Astrocyte of the cerebellum (primary cell): ENCODE measurements around the gene CABP2.
"Not testable (repeated sequence)": the region's sequence is repeated elsewhere in the genome, so short reads cannot be mapped to it uniquely, and the experiment has no call there.

ENCODE experiments used
- DNase-seq: peaks from one replicate; pipeline ENCODE4 v3.0.0-alpha.2; 2011; ENCODE audit warnings: low read depth
- H3K4me3 ChIP-seq: 2 replicates; pipeline ENCODE4 v1.5.1; 2011; ENCODE audit warnings: mild to moderate bottlenecking, low read depth, low read length, moderate library complexity
- in situ Hi-C: cut with HindIII; loops from 2 replicates; pipeline ENCODE4 v1.10.0; 2017; ENCODE audit warnings: low sequenced_read_pairs
- TF ChIP-seq, protein P1 (sequence below): IDR thresholded peaks from 2 replicates; pipeline ENCODE4 v1.5.1; 2012; ENCODE audit warnings: low read length, low read depth, moderate library complexity, mild to moderate bottlenecking; ENCODE audit errors: missing control alignments

Gene CABP2

GRCh38 chr11:67491276-67492068 is 31.8 kb downstream of the CABP2 start:
- no peak overlapping the region for H3K4me3 ChIP-seq
- in situ Hi-C loops = no loop called here
- no peak for DNase-seq
- TF ChIP-seq, protein P1, sequence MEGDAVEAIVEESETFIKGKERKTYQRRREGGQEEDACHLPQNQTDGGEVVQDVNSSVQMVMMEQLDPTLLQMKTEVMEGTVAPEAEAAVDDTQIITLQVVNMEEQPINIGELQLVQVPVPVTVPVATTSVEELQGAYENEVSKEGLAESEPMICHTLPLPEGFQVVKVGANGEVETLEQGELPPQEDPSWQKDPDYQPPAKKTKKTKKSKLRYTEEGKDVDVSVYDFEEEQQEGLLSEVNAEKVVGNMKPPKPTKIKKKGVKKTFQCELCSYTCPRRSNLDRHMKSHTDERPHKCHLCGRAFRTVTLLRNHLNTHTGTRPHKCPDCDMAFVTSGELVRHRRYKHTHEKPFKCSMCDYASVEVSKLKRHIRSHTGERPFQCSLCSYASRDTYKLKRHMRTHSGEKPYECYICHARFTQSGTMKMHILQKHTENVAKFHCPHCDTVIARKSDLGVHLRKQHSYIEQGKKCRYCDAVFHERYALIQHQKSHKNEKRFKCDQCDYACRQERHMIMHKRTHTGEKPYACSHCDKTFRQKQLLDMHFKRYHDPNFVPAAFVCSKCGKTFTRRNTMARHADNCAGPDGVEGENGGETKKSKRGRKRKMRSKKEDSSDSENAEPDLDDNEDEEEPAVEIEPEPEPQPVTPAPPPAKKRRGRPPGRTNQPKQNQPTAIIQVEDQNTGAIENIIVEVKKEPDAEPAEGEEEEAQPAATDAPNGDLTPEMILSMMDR = no peak

DNA sequence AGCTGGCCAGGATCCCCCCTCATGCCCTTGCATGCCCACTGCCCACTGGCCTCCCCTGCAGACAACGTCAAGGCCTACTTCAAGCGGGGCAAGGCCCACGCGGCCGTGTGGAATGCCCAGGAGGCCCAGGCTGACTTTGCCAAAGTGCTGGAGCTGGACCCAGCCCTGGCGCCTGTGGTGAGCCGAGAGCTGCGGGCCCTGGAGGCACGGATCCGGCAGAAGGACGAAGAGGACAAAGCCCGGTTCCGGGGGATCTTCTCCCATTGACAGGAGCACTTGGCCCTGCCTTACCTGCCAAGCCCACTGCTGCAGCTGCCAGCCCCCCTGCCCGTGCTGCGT is 32.5 kb downstream of the CABP2 start:
- H3K4me3 ChIP-seq = no peak overlapping the region
- TF ChIP-seq, protein P1 = no peak
- no peak for DNase-seq
- in situ Hi-C loops = no loop called here

- no peak for DNase-seq
- TF ChIP-seq, protein P1 = no peak
- no peak overlapping the region for H3K4me3 ChIP-seq
- in situ Hi-C loops = no loop called here
Measured at GRCh38 chr11:67489885-67490726, 33.1 kb downstream of the CABP2 start.

GRCh38 chr11:67489203-67489884 is 33.9 kb downstream of the CABP2 start:
- in situ Hi-C loops = no loop called here
- TF ChIP-seq, protein P1 = no peak
- H3K4me3 ChIP-seq = no peak overlapping the region
- DNase-seq = no peak

GRCh38 chr11:67486481-67487195 is 36.6 kb downstream of the CABP2 start:
- TF ChIP-seq, protein P1 = no peak
- H3K4me3 ChIP-seq = no peak overlapping the region
- no peak for DNase-seq
- in situ Hi-C loops = no loop called here

DNA sequence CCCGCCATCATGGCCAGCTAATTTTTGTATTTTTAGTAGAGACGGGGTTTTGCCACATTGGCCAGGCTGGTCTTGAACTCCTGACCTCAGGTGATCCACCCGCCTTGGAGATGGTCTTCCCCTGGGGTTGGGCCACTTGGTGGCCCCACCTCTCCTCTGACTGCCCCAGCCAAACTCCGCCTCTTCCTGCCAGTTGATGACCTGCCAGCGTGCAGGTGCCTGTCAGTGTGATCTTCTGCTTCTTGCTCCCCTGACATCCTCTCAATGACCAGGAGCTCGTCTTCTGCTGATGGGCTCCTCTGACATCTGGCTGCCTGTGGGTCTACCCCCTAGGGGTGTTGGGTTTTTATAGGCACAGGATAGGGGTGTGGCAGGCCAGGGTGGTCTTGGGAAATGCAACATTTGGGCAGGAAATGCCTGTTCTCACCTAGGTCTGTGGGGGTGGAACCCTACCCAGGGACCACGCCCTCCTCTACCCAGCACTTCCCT is 37.3 kb downstream of the CABP2 start:
- DNase-seq, in situ Hi-C loops, H3K4me3 ChIP-seq: not testable (repeated sequence)
